Measurements from ENCODE around the gene POFUT1. TPM values are rescaled to one million over a fixed set of nuclear protein-coding genes. Genes with fewer than 3 reads are reported as not detected.

The POFUT1 gene
- total and polyA plus RNA-seq, 2 of the 8 experiments (the other 6 are each of a cell fraction or from before 2014, with no cell fraction given), result 19.4 to 24.4 TPM

DNA sequence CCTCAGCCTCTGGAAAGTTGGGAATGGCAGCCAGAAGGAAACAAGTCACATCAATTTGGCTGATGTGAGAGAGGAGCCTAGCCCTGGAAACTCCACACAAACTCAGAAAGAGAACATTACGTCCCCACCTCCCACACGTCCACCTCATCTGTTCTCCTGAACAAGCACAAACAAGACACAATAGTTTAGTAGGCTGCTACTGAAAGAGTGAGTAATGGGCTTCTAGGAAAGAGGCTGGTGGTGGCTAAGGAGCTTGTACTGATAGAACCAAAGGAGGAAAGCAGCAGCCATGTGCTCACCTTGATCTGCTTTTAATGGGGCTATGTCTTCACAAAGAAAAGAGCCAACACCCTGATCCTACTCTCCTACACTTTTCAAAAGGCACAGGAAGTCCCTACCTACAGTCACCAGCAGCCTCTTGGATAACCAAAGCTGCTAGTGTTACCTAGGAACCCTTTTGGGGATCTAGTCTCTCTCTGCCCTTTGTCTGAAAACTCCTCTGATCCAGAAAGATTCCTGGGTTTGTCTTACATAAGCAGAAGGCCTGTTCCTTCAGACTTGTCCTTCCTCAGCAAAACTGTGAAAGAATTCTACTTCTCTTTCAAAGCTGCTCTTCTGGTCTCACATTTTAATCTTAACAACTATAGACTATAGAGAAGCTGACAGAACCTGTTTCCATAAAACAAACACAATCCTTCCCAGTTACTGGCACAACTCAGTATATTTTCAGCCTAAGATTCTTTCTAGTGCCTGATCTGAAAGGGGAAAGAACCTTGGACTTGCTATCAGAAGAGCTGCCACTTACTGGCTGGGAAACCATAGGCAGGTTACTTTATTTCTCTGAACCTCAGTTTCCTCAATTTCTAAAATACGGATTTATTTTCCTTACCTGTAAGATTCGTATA is 3.2 kb upstream of the POFUT1 start:
- peaks cover 6 to 22% of the 10 kb centered on the region in 2 experiments for H4K20me1 ChIP-seq (replicated peaks in 1 of 2; ENCODE audit: control insufficient read depth in 1 of 2, insufficient read depth in 2 of 2, low read length in 2 of 2)
- H3K36me3 ChIP-seq (ENCODE audit: control insufficient read depth in 2 of 4, insufficient read depth in 4 of 4, low read length in 3 of 4), result peaks cover 15 to 25% (median 21%) of the 10 kb centered on the region in 4 experiments
- no peak overlapping the region for H3K14ac ChIP-seq (ENCODE audit: insufficient read length)
- no peak overlapping the region for H4K91ac ChIP-seq (replicated peaks; ENCODE audit: insufficient read length, low read length)
- H4K5ac ChIP-seq (ENCODE audit: insufficient read length, low read depth, low read length), result no peak overlapping the region
- CTCF ChIA-PET (ENCODE audit: partially characterized antibody), result interaction anchor here (0.6 to 0.7 kb wide), 2 partner anchors 13 to 25 kb away, joined by 3 to 4 read pairs; no protein-coding TSS in a partner anchor
- TF ChIP-seq SIN3A (conservative IDR thresholded peaks at IDR 0.05 in 1 of 2, IDR thresholded peaks at IDR 0.05 in 1 of 2; ENCODE audit: low read depth in 1 of 2, low read length in 2 of 2) (no peak), MAFK (IDR thresholded peaks at IDR 0.05; ENCODE audit: low read depth, low read length) (no peak), EGR1 (IDR thresholded peaks at IDR 0.05; ENCODE audit: borderline replicate concordance, low read depth, low read length) (no peak), EZH2 (IDR thresholded peaks at IDR 0.05; ENCODE audit: low read depth, low read length, severe bottlenecking) (no peak), POLR2A (IDR thresholded peaks at IDR 0.05; ENCODE audit: control extremely low read depth in 1 of 2, low read depth in 2 of 2, low read length in 2 of 2) (no peak), ASH2L (IDR thresholded peaks at IDR 0.05; ENCODE audit: low read length) (no peak), USF2 (IDR thresholded peaks at IDR 0.05; ENCODE audit: low read length) (no peak), PHF8 (conservative IDR thresholded peaks at IDR 0.05; ENCODE audit: low read depth, low read length) (no peak)
- TF ChIP-seq, protein P1, sequence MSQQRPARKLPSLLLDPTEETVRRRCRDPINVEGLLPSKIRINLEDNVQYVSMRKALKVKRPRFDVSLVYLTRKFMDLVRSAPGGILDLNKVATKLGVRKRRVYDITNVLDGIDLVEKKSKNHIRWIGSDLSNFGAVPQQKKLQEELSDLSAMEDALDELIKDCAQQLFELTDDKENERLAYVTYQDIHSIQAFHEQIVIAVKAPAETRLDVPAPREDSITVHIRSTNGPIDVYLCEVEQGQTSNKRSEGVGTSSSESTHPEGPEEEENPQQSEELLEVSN (IDR thresholded peaks at IDR 0.05), result no peak
- no peak overlapping the region for H2AK5ac ChIP-seq (ENCODE audit: low read depth, low read length)
- H4K8ac ChIP-seq (ENCODE audit: extremely low read depth, insufficient read depth, low read length), result no peak overlapping the region
- no peak overlapping the region for H2BK5ac ChIP-seq (ENCODE audit: low read depth, low read length)
- peaks cover 0 to 25% (median 20%) of the 10 kb centered on the region in 4 experiments; a peak in 5 of 7 replicates for H3K4me1 ChIP-seq (replicated peaks in 1 of 4; ENCODE audit: control insufficient read depth in 3 of 4, insufficient read depth in 4 of 4, low read length in 3 of 4)
- no peak overlapping the region for H3K4me3 ChIP-seq (ENCODE audit: extremely low read depth in 1 of 4, insufficient read depth in 2 of 4, low read depth in 3 of 4, low read length in 4 of 4)
- peak overlapping the region in 1 of 2 experiments; percentile 83; a peak in 2 of 4 replicates for H3K4me2 ChIP-seq (ENCODE audit: insufficient read depth in 1 of 2, low read depth in 2 of 2, low read length in 2 of 2)
- H3K79me2 ChIP-seq (ENCODE audit: control insufficient read depth in 1 of 2, insufficient read depth in 2 of 2, low read length in 2 of 2), result peaks cover 19 to 87% of the 10 kb centered on the region in 2 experiments
- H2BK120ac ChIP-seq (replicated peaks; ENCODE audit: low read depth, low read length), result no peak overlapping the region
- H2BK20ac ChIP-seq (ENCODE audit: low read length), result no peak overlapping the region
- peak overlapping the region in 3 of 4 experiments; percentile 10 to 82 (median 14); a peak in 3 of 7 replicates for H3K9ac ChIP-seq (replicated peaks in 1 of 4; ENCODE audit: extremely low read depth in 1 of 4, low read depth in 3 of 4, low read length in 3 of 4)
- H3K27ac ChIP-seq (ENCODE audit: low read depth, low read length), result no peak overlapping the region
- H3K23me2 ChIP-seq (ENCODE audit: low read depth, low read length), result peaks cover 11% of the 10 kb centered on the region; the same call in 1 of the 2 replicates
- POLR2A ChIA-PET (ENCODE audit: partially characterized antibody), result interaction anchor here (0.9 to 8.7 kb wide), 5 partner anchors 12 to 20 kb away, joined by 3 to 77 read pairs (median 4); no protein-coding TSS in a partner anchor
- no peak overlapping the region for H2BK15ac ChIP-seq (ENCODE audit: low read length)
- H3K18ac ChIP-seq (ENCODE audit: extremely low read depth, low read length), result no peak overlapping the region
- peaks cover 18% of the 10 kb centered on the region for H3K79me1 ChIP-seq (ENCODE audit: low read depth, low read length)
- FAIRE-seq (no peak), DNase-seq (ENCODE audit: low read depth in 1 of 2, low spot score in 2 of 2) (no peak)
- H3K56ac ChIP-seq (replicated peaks; ENCODE audit: insufficient read length, low read depth, low read length), result no peak overlapping the region
- no peak overlapping the region for H2AFZ ChIP-seq (ENCODE audit: low read length)
- no peaks in the 10 kb centered on the region; a peak in 2 of 7 replicates for H3K27me3 ChIP-seq (replicated peaks in 1 of 4; ENCODE audit: control insufficient read depth in 3 of 4, extremely low read depth in 1 of 4, insufficient read depth in 3 of 4, low read length in 3 of 4)
- H3K23ac ChIP-seq (ENCODE audit: insufficient read length), result no peak overlapping the region
- whole genome bisulfite sequencing, 2 experiments (ENCODE audit: extremely low coverage in 1 of 2, insufficient coverage in 1 of 2, insufficient read length in 1 of 2, insufficient replicate concordance in 2 of 2, low coverage in 1 of 2, low lambda C conversion rate in 2 of 2, missing lambda C conversion rate in 1 of 2), result 86% methylated on average over 4 of the region's 4 CpGs; no CpG with 5 or more reads in 1 of the 2 experiments
- no peak overlapping the region for H2BK12ac ChIP-seq (ENCODE audit: low read depth, low read length)
- no peak overlapping the region for H3K4ac ChIP-seq (replicated peaks; ENCODE audit: insufficient read length, low read depth, low read length)
- H3K9me3 ChIP-seq (ENCODE audit: insufficient read depth in 2 of 2, low read depth in 1 of 2, low read length in 1 of 2), result no peaks in the 10 kb centered on the region
